Cardiac muscle cell (in vitro differentiated cells and primary cell): ENCODE results near the gene TNS1. TPM values are rescaled to one million over a fixed set of nuclear protein-coding genes. Genes with fewer than 3 reads are reported as not detected.

Source experiments
- DNase-seq, 2 donors: peaks; one replicate each; pipeline versions ENCODE4 v3.0.0 to v3.0.0-alpha.2; 2010 to 2017; ENCODE audit warnings: low read depth in 1 of 2, low spot score in 1 of 2
- H3K27ac ChIP-seq: fragments of 200-600 bp; sonication (generic); 2 replicates; pipeline ENCODE4 v1.5.1; 2016
- H3K27me3 ChIP-seq: fragments of 200-600 bp; sonication (generic); 2 replicates; pipeline ENCODE4 v1.6.0; 2016; ENCODE audit warnings: control low read depth
- H3K36me3 ChIP-seq: fragments of 200-600 bp; sonication (generic); 2 replicates; pipeline ENCODE4 v1.5.1; 2016; ENCODE audit warnings: control low read depth
- H3K4me1 ChIP-seq: fragments of 200-600 bp; sonication (generic); 2 replicates; pipeline ENCODE4 v1.8.1; 2017; ENCODE audit warnings: low read depth, mild to moderate bottlenecking, mixed run types
- H3K4me3 ChIP-seq: fragments of 200-600 bp; sonication (generic); 2 replicates; pipeline ENCODE4 v1.5.1; 2016; ENCODE audit warnings: mild to moderate bottlenecking
- H3K9me3 ChIP-seq: fragments of 200-600 bp; sonication (generic); 2 replicates; pipeline ENCODE4 v1.5.1; 2017; ENCODE audit warnings: low read depth, mild to moderate bottlenecking, control low read depth
- polyA plus RNA-seq: library from polyadenylated mRNA; unstranded; fragments of >200 nt; fragmentation: Nextera tagmentation; extraction: Ambion mirVana; gene quantifications from 2 replicates; pipeline ENCODE4 v1.2.1, GENCODE V29; 2016
- total RNA-seq: library from RNA; depleted of rRNA; stranded (reverse); fragments of >200 nt; gene quantifications from 2 replicates; pipeline ENCODE4 v1.2.3, GENCODE V29; 2016
- TF ChIP-seq, protein P1 (sequence below): IDR thresholded peaks from 2 replicates; pipeline ENCODE4 v1.5.1; 2012; ENCODE audit warnings: low read depth, mild to moderate bottlenecking, low read length

Gene TNS1
- total and polyA plus RNA-seq, 2 experiments from 2014 or later: 16.7 to 44.3 TPM

GRCh38 chr2:217756375-217757107, 246.3 kb downstream of the TNS1 start:
- no peak overlapping the region for H3K4me3 ChIP-seq
- H3K4me1 ChIP-seq: no peaks in the 10 kb centered on the region
- H3K27ac ChIP-seq: no peak overlapping the region
- no peaks in the 10 kb centered on the region for H3K9me3 ChIP-seq
- no peaks in the 10 kb centered on the region for H3K27me3 ChIP-seq
- peak; percentile 68 to 87 for DNase-seq
- no peaks in the 10 kb centered on the region for H3K36me3 ChIP-seq
- TF ChIP-seq, protein P1, sequence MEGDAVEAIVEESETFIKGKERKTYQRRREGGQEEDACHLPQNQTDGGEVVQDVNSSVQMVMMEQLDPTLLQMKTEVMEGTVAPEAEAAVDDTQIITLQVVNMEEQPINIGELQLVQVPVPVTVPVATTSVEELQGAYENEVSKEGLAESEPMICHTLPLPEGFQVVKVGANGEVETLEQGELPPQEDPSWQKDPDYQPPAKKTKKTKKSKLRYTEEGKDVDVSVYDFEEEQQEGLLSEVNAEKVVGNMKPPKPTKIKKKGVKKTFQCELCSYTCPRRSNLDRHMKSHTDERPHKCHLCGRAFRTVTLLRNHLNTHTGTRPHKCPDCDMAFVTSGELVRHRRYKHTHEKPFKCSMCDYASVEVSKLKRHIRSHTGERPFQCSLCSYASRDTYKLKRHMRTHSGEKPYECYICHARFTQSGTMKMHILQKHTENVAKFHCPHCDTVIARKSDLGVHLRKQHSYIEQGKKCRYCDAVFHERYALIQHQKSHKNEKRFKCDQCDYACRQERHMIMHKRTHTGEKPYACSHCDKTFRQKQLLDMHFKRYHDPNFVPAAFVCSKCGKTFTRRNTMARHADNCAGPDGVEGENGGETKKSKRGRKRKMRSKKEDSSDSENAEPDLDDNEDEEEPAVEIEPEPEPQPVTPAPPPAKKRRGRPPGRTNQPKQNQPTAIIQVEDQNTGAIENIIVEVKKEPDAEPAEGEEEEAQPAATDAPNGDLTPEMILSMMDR: peak; percentile 93

DNA sequence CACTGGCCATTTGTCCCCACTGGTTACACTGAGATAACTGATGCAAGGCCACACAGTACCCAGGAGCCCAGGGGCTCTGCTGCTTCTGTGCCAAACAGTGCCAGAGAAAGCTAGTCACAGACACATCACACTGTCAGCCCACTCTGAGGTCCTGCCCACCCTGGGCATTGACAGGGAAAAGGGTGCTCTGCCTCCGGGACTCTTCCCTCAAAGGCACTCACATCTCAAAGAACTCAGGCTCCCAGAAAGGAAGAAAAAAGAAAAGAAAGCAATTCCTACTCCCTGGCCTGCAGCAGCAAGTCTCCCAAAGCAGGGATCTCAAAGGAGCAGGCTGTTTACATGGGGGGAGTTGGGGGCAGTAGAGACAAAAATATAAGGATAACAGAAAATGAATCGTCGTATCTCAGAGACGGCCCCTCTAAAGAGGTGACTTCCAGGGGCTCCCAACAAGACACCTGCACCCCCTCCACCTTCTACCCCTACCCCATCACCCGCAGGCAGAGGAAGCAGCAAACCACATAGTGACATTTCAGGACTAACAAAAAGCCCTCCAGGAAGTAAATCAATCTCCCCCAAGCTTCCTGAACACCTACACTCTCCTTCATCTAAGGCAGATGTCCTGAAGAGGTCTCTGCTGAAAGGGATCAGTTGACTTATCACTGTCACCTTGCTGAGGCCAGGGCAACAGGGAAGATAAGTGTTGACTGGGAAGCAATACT, 247.6 kb downstream of the TNS1 start:
- no peaks in the 10 kb centered on the region for H3K27me3 ChIP-seq
- no peaks in the 10 kb centered on the region for H3K9me3 ChIP-seq
- H3K4me1 ChIP-seq: no peaks in the 10 kb centered on the region
- H3K4me3 ChIP-seq: no peak overlapping the region
- TF ChIP-seq, protein P1: no peak
- no peak overlapping the region for H3K27ac ChIP-seq
- no peaks in the 10 kb centered on the region for H3K36me3 ChIP-seq
- no peak for DNase-seq

DNA sequence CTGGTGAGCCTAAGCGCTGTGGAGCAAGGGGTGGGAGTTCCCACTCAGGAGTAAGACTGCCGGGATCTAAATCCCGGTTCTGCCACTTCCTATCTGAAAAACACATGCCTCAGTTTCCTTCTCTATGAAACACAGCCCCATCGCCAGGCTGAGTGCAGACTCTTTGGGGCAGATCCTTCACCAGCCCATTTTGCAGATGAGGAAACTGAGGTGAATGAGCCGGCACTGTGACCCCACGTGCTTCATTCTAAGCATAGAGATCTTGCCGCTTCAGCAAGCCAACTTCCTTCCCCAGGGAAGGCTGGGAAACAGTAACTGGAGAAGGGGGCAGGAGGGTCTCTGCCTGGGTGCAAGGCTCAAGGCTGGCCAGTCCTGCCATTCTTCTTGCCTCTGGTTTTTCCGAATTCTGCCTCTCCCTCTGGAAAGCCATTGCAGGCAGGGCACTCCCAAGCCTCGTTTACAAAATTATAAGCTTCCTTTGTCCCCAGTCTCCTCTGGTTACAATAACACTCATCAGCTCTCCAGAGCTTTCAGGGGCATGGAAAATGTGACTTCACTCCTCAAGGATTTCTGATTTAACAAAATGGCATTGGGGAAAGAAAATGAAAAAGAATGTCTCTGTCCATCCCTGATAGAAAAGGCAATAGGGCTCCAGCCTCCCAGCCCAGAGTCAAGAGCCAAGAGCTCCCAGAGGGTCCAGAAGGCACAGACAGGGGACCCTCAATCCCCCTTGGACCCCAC, 249.2 kb downstream of the TNS1 start:
- no peak overlapping the region for H3K27ac ChIP-seq

GRCh38 chr2:217752714-217753459, 249.9 kb downstream of the TNS1 start:
- H3K4me1 ChIP-seq: no peaks in the 10 kb centered on the region
- H3K4me3 ChIP-seq: no peak overlapping the region
- DNase-seq: no peak
- TF ChIP-seq, protein P1: no peak
- no peaks in the 10 kb centered on the region for H3K9me3 ChIP-seq
- no peaks in the 10 kb centered on the region for H3K36me3 ChIP-seq
- no peaks in the 10 kb centered on the region for H3K27me3 ChIP-seq
- H3K27ac ChIP-seq: no peak overlapping the region

More for the DNA sequence above, 249.2 kb downstream of the TNS1 start:
- Histone ChIP-seq H3K4me3 (no peak overlapping the region), H3K4me1 (no peaks in the 10 kb centered on the region), H3K36me3 (no peaks in the 10 kb centered on the region), H3K9me3 (no peaks in the 10 kb centered on the region), H3K27me3 (no peaks in the 10 kb centered on the region)
- peak in 1 of 2 donors; percentile 43 for DNase-seq
- TF ChIP-seq, protein P1: no peak

- Histone ChIP-seq H3K9me3 (no peaks in the 10 kb centered on the region), H3K4me1 (no peaks in the 10 kb centered on the region), H3K27ac (no peak overlapping the region), H3K27me3 (no peaks in the 10 kb centered on the region), H3K36me3 (no peaks in the 10 kb centered on the region), H3K4me3 (no peak overlapping the region)
- TF ChIP-seq, protein P1: no peak
- no peak for DNase-seq
Measured at GRCh38 chr2:217751952-217752351, 250.8 kb downstream of the TNS1 start.
